NCI-H1092 treated with DMSO at 0.1 percent for 48 hours (cell line): Measurements from ENCODE around the gene SLC4A2.

Experiments used
- DNase-seq: peaks from one replicate; lab custom pipeline; 2025; lab: John Stamatoyannopoulos, UW

Gene SLC4A2

DNA sequence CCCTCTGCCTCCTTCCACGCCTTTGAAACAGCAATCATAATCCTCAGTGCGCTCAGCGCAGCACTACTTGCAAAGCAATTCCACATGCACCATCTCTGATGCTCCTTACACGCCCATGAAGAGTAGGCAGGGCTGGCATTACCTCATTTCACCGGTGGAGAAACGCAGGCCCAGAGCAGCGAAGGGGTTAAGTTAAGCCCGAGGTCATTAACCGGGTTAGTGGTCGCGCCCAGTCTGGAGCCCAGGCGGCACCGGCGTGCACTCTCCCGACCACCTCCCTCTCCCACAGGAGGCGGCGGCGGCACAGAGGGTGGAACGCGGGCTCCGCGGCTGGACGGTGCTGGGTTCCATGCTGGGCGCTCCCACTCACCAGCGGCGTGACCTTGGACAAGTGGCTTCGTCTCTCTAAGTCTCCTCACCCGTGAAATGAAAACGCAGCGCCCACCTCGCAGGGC is 20.7 kb downstream of the SLC4A2 start:
- DNase-seq = no peak

DNA sequence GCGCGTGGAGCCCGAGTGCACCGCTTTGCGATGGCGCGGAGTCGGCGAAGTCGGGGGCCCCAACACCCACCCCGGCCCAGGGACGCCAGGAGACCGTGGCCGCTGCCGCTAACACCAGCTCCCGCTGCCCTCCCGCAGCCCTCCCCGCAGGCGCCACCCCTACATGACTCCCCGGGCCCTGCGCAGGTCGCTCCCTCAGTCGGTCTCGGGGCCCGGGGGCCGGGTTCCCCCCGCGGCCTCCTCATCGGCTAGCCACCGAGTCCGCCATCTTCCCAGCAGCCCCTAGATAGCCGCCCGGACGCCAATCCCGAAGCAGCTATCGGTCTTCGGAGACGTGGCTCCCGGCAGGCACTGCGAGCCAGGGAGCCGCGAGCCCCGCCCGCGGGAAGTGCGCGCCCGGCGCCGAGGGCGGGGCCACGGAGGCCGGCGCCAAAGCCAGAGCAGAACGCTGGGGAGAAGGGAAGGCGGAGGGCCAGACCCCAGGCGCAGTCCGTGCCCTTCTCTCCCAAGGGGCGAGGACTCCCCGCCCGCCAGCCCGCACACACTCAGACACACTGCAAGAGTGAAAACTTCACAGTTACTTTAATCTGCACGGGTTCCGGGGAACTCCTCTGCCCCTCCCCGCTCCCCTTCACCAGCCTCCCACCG is 21.3 kb downstream of the SLC4A2 start, which contains the start of gene FASTK:
FASTK (minus strand) TSS at position 288 of the 648 bp plus-strand sequence; CDS start at position 245, 43 bp downstream.
- peak; percentile 94 for DNase-seq

- DNase-seq = peak; percentile 36
These were observed 22.0 kb downstream of the SLC4A2 start for GRCh38 chr7:151081170-151082101.

DNA sequence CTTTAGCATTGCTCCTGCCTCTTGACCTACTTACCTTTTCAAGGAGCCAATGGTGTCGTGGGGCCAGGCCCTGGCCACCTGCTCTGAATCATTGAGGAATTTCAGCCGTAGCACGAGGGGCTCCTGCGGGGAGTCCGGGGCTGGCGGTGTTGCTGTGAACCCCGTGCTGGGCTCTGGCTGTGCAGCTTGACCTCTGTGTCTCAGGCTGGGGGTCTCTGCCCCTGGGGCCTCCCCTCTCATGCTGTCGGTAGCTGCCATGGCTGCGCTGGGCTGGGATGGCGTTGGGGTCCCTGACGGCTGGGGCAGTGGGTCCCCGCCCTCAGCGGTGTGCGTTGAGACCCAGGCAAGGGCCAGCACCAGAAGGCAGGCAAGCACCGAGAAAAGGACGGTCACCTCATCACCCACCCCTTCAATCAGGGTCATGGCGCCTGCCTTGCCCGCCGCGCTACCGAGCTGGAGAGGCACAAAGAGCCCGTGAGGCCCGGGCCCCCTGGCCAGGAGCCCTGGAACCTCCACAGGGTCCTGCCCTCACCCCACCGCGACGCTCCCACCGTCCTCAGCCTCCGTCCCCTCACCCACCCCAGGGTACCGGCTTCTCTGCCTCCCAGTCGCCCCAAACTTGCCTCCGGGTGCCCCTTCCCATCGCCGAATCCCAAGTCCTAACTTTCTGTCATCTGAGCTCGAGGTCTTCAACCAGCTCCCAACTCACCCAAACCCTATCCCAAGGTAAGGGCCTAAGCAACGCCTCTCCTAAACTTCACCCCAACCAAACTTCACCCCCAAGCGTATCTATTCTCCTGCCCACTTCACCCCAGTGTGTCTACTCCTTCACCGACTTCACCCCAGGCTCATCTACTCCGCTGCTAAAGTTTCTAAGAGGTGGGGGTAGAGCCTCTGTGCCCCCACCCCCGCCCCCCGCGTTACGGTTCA is 23.0 kb downstream of the SLC4A2 start:
- no peak for DNase-seq

GRCh38 chr7:151083071-151083823 is 23.9 kb downstream of the SLC4A2 start, which contains the start of gene TMUB1:
Gene TMUB1 (minus strand): TSS chr7:151083493. CDS start chr7:151082563, 930 bp downstream.
- peak; percentile 73 for DNase-seq

DNA sequence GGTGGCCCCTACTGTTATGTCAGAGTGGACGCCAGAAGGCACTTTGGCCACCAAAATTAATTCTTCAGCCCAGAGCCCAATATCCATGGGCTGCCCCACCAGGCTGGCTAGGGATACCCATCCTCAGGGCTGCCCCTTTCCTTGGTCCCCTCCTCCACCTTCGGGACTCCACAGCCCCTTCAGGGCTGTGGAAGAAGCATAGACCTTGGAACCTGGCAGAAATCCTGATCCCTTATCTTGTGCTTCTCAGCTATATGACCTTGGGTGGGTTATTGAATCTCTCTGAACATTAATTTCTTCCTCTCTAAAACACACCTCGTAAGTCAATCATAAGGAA is 24.4 kb downstream of the SLC4A2 start:
- DNase-seq = no peak

GRCh38 chr7:151085329-151085690 is 25.9 kb downstream of the SLC4A2 start:
- DNase-seq = no peak

GRCh38 chr7:151085691-151086620 is 26.6 kb downstream of the SLC4A2 start, which contains the start of gene AGAP3:
Gene AGAP3 (plus strand): TSS chr7:151086475. CDS start chr7:151086742, 267 bp downstream.
- peak; percentile 89 for DNase-seq

DNA sequence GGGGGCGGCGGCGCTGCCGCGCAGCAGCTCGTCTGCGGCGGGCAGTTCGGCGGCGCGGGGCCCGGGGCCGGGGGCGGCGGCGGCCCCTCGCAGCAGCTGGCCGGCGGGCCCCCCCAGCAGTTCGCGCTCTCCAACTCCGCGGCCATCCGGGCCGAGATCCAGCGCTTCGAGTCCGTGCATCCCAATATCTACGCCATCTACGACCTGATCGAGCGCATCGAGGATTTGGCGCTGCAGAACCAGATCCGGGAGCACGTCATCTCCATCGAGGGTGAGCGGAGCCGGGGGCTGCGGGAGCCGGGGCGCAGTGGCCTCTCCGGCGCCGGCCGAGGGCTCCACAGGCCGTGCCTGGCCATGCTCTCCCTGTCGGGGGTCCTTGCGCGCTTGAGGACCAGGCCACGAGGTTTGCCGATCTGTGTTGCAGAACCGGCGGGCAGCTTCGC is 27.4 kb downstream of the SLC4A2 start:
- peak; percentile 68 for DNase-seq

GRCh38 chr7:151087245-151088018 is 28.0 kb downstream of the SLC4A2 start:
- peak; percentile 68 for DNase-seq

- no peak for DNase-seq
These were observed 28.8 kb downstream of the SLC4A2 start for GRCh38 chr7:151088019-151088855.

GRCh38 chr7:151088856-151089699 is 29.7 kb downstream of the SLC4A2 start:
- no peak for DNase-seq

DNA sequence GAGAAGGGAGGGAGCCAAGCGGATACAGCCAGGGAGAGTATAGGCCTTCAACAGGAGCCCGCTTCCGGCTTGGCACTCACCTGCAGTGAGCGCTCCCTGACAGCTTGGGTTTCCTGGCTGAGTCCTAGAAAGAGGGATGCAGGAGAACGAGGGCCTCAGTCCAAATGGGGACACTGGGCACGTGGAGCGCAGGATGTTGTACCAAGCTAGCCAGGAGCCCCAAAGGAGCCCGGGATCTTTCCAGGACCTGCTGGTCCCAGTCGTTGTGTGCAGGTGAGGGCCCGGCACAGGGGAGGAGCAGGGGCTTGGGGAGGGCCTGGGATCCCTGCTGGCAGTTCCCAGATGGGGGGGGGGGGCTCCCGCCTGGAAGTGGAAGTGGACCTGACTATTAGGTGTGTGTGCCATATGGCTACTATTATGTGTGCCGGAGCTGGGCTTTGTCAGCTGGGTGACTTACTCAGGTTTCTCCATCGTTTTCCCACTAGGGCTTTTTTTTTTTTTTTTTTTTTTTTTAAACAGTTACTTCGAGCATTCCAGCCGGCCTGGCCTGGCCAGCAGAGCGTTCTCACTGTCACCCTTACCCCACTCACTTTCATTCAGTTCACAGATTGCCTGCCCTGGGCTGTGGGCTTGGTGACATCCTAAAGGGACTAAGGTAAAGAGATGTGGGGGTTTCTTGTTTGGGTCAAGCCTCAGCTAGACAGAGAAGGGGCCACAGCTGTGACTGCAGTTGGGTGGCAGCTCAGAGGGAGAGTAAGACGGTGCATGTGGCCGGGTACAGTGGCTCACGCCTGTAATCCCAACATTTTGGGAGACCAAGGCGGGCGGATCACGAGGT is 30.7 kb downstream of the SLC4A2 start:
- no peak for DNase-seq

- DNase-seq = no peak
These were observed 31.6 kb downstream of the SLC4A2 start for GRCh38 chr7:151091003-151091402.

- no peak for DNase-seq
These were observed 32.0 kb downstream of the SLC4A2 start for GRCh38 chr7:151091431-151091830.

- no peak for DNase-seq
These were observed 32.6 kb downstream of the SLC4A2 start for GRCh38 chr7:151091988-151092387.
